Measurements from ENCODE around the gene AKAP7. TPM values are rescaled to one million over a fixed set of nuclear protein-coding genes. Genes with fewer than 3 reads are reported as not detected.
"Not testable (repeated sequence)": the region's sequence is repeated elsewhere in the genome, so short reads cannot be mapped to it uniquely, and the experiment has no call there.

Gene AKAP7
- total RNA-seq, 2 donors from 2014 or later = 10.2 to 11.6 TPM

DNA sequence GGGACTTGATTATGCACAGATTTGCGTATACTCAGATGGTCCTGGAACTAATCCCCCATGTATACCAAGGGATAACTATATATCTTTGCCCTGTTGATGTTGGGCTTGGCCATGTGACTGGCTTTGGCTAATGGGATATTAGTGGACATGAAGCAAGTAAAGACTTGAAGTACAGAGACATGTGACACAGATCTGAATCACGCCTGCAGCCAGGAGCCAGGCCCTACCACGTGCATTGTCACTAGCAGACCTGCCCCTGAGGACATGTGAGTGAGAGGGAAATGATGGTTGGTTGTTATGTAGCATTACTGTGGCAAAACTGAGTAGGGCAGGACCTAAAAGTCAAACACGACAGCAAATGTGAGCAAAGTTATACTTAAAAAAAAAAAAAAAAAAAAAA, 155.7 kb downstream of the AKAP7 start:
- Histone ChIP-seq H3K27me3 (no peaks in the 10 kb centered on the region), H3K4me1 (no peaks in the 10 kb centered on the region), H3K36me3 (no peaks in the 10 kb centered on the region), H3K27ac (no peak overlapping the region), H3K4me3 (no peak overlapping the region), H3K9me3 (no peaks in the 10 kb centered on the region)
- DNase-seq (ENCODE audit: low spot score) = no peak
- TF ChIP-seq, protein P1, sequence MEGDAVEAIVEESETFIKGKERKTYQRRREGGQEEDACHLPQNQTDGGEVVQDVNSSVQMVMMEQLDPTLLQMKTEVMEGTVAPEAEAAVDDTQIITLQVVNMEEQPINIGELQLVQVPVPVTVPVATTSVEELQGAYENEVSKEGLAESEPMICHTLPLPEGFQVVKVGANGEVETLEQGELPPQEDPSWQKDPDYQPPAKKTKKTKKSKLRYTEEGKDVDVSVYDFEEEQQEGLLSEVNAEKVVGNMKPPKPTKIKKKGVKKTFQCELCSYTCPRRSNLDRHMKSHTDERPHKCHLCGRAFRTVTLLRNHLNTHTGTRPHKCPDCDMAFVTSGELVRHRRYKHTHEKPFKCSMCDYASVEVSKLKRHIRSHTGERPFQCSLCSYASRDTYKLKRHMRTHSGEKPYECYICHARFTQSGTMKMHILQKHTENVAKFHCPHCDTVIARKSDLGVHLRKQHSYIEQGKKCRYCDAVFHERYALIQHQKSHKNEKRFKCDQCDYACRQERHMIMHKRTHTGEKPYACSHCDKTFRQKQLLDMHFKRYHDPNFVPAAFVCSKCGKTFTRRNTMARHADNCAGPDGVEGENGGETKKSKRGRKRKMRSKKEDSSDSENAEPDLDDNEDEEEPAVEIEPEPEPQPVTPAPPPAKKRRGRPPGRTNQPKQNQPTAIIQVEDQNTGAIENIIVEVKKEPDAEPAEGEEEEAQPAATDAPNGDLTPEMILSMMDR (IDR thresholded peaks at IDR 0.05) = no peak

DNA sequence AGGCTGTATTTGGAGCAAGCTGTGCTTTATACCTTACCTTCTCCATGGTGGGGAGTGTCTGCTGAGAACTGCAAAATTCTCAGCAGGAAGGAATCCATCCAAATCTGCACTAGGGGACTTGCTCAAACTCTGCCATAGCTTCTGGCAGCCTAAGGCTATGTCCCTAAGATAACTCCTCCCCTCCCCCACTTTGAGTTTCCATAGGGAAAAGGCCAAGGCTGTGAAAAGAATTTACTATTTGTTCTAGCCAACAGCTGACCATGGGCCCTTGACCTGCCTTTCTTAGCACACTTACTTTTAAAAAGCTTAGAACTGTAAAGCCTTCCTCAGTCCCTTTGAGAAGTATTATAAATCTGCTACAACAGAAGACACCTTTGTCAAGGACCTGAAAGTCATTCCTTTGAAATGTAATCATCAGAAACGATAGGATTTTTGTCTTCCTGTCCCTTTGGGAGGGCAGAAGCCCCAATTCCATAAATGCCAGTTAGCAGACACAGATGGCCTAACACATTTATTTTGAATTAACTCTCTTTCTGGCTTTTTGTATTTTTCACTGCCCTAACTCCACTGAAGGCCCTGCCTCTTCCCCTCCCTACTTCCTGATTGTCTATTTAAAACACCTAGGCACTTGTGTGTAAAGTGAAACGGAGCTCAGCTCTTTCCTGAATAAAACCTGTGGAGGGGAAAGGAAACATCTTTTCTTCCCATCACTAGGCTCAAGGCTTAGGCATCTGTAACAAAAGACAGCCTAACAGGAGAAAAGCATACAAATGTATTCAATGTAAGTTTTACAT, 157.1 kb downstream of the AKAP7 start:
- Histone ChIP-seq H3K9me3 (no peaks in the 10 kb centered on the region), H3K36me3 (no peaks in the 10 kb centered on the region), H3K27me3 (no peaks in the 10 kb centered on the region), H3K4me3 (no peak overlapping the region), H3K27ac (no peak overlapping the region), H3K4me1 (no peaks in the 10 kb centered on the region)
- no peak for DNase-seq (ENCODE audit: low spot score)
- TF ChIP-seq, protein P1 (IDR thresholded peaks at IDR 0.05) = no peak

DNA sequence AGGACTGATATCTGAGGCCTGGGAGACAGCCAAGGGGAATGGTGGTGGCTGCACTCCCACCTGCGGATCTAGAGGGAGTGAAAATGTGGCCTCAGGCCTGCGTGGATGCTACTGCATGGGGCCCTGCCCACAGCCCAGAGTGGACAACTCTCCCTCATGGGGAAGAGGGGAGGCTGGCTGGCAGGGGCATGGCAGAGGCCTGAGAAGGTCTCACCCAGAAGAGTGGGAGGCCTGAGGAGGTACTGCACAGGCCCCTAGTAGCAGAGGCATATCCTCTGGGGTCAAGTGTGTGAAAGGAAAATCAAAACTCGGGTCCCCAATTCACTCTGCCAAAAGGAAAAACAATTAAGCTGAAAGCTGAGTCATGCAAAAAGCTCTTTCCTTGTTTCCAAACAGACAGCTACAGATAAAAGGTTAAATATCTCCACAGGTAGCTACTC, 158.2 kb downstream of the AKAP7 start:
- no peak for DNase-seq (ENCODE audit: low spot score)
- Histone ChIP-seq H3K9me3 (no peaks in the 10 kb centered on the region), H3K4me1 (no peaks in the 10 kb centered on the region), H3K36me3 (no peaks in the 10 kb centered on the region), H3K27ac (no peak overlapping the region), H3K4me3 (no peak overlapping the region), H3K27me3 (no peaks in the 10 kb centered on the region)
- TF ChIP-seq, protein P1 (IDR thresholded peaks at IDR 0.05) = no peak

DNA sequence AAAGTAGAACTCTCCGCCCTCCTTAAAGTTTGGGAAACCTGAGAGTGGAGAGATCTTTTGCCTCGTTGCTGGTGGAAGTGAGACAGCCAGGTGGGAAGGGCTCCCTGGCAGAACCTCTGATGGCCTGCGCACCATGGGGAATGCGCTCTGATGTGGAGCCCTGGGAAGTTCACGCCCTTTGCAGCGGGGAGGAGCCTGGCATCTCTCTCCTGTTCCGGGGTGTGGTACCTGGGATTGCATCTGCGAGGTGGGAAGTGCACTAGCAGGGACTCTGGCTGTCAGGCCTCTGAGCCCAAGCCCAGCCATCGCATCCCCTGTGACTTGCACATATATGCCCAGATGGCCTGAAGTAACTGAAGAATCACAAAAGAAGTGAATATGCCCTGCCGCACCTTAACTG, 159.8 kb downstream of the AKAP7 start:
- no peak overlapping the region for H3K4me3 ChIP-seq
- H3K27ac ChIP-seq = no peak overlapping the region
- H3K4me1 ChIP-seq = no peaks in the 10 kb centered on the region
- H3K9me3 ChIP-seq = no peaks in the 10 kb centered on the region
- TF ChIP-seq, protein P1 (IDR thresholded peaks at IDR 0.05) = no peak
- DNase-seq (ENCODE audit: low spot score) = no peak
- H3K36me3 ChIP-seq = no peaks in the 10 kb centered on the region
- no peaks in the 10 kb centered on the region for H3K27me3 ChIP-seq

DNA sequence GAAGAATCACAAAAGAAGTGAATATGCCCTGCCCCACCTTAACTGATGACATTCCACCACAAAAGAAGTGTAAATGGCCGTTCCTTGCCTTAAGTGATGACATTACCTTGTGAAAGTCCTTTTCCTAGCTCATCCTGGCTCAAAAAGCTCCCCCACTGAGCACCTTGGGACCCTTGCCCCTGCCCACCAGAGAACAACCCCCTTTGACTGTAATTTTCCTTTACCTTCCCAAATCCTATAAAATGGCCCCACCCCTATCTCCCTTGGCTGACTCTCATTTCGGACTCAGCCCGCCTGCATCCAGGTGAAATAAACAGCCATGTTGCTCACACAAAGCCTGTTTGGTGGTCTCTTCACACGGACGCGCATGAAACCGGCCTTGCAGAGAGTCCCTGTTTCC, 165.6 kb downstream of the AKAP7 start:
- DNase-seq (ENCODE audit: low spot score); H3K4me3 ChIP-seq; H3K9me3 ChIP-seq; H3K27me3 ChIP-seq; H3K4me1 ChIP-seq; H3K27ac ChIP-seq; H3K36me3 ChIP-seq: not testable (repeated sequence)

DNA sequence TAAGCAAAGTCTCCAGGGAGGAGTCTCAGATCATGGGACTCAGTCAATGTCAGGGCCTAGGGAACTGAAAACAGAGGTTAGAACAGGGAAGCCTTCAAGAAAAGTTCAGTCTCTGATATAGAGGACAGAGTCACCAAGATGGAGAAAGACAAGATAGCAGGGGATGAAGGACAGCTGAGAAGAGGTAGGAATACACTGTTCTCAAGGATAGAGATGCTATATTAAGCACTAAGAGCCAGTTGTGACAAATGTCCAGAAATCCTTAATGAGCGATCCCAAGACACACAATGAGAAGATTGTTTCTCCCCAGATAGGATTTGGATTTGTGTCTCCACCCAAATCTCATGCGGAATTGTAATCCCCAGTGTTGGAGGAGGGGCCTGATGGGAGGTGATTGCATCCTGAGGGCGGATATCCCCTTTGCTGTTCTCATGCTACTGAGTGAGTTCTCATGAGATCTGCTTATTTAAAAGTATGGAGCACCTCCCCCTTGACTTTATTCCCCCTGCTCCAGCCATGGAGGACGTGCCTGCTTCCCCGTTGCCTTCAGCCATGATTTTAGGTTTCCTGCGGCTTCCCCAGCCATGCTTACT, 168.2 kb downstream of the AKAP7 start:
- H3K4me1 ChIP-seq = no peaks in the 10 kb centered on the region
- no peak overlapping the region for H3K27ac ChIP-seq
- H3K4me3 ChIP-seq = no peak overlapping the region
- H3K9me3 ChIP-seq = no peaks in the 10 kb centered on the region
- TF ChIP-seq, protein P1 (IDR thresholded peaks at IDR 0.05) = no peak
- no peaks in the 10 kb centered on the region for H3K27me3 ChIP-seq
- H3K36me3 ChIP-seq = no peaks in the 10 kb centered on the region
- DNase-seq (ENCODE audit: low spot score) = no peak

Measured in right atrium auricular region (tissue), 2 donors.